ENCODE data around the gene FN3KRP.

- TF ChIP-seq CTCF (IDR thresholded peaks at IDR 0.05; ENCODE audit: low read depth, low read length) = no peak
- TF ChIP-seq POLR2A (IDR thresholded peaks at IDR 0.05; ENCODE audit: extremely low read depth, insufficient read length) = no peak
- no peak for TF ChIP-seq MYC (IDR thresholded peaks at IDR 0.05; ENCODE audit: low read depth, low read length)
Observed at GRCh38 chr17:82756166-82756565, 39.7 kb downstream of the FN3KRP start.
